Endothelial cell of umbilical vein (primary cell): ENCODE results near the gene ALKBH7. TPM values are rescaled to one million over a fixed set of nuclear protein-coding genes. Genes with fewer than 3 reads are reported as not detected.
A peak's percentile ranks its signal among the peaks of the same experiment; 100 is the strongest.

Experiments used
- BruUV-seq: library from RNA; stranded (reverse); fragments of 400-500 nt; replicated peaks from 2 replicates; lab custom pipeline; 2021; lab: Mats Ljungman, UMichigan
- CTCF ChIA-PET: fragments of 300-600, 350-600 bp; sonication (Branson Sonifier 250); formaldehyde crosslinking; loops from one replicate; lab custom pipeline; 2021; ENCODE audit warnings: antibody characterized with exemption, inconsistent platforms; lab: Charles Lee
- POLR2A ChIA-PET: fragments of 300-600, 350-600 bp; sonication (Branson Sonifier 250); formaldehyde crosslinking; loops from one replicate; lab custom pipeline; 2021; ENCODE audit warnings: antibody characterized with exemption, inconsistent platforms; lab: Charles Lee
- DNase-seq: peaks from one replicate; pipeline ENCODE4 v3.0.0-alpha.2; 2011; ENCODE audit warnings: low read depth, low spot score
- FAIRE-seq: peaks from 2 replicates; lab custom pipeline; 2011; peaks lifted over from hg19 to GRCh38; lab: Jason Lieb, UNC
- H2AFZ ChIP-seq: 2 replicates; pipeline ENCODE4 v1.6.0; 2012; ENCODE audit warnings: low read depth, low read length, control low read depth, inconsistent platforms
- H3K27ac ChIP-seq: 2 replicates; pipeline ENCODE4 v1.5.1; 2011; ENCODE audit warnings: low read depth, mild to moderate bottlenecking, control low read depth, low read length, moderate library complexity; ENCODE audit not compliant: insufficient read depth
- H3K27me3 ChIP-seq, 2 experiments: 2 replicates each; pipeline versions ENCODE4 v1.6.0 to v1.6.1; 2011; ENCODE audit warnings: low read length in 2 of 2, mixed read lengths in 1 of 2; ENCODE audit not compliant: control insufficient read depth in 2 of 2, insufficient read depth in 2 of 2
- H3K36me3 ChIP-seq, 2 experiments: 2 replicates in 1 of 2; 3 replicates in 1 of 2; pipeline ENCODE4 v1.5.1; 2011; ENCODE audit warnings: low read length in 2 of 2, mild to moderate bottlenecking in 1 of 2, moderate library complexity in 1 of 2; ENCODE audit not compliant: control insufficient read depth in 2 of 2, insufficient read depth in 2 of 2; ENCODE audit errors: extremely low read depth in 1 of 2
- H3K4me1 ChIP-seq: 3 replicates; pipeline ENCODE4 v1.5.1; 2011; ENCODE audit warnings: mild to moderate bottlenecking, low read length; ENCODE audit not compliant: control insufficient read depth, insufficient read depth; ENCODE audit errors: extremely low read depth
- H3K4me2 ChIP-seq: 2 replicates; pipeline ENCODE4 v1.6.1; 2011; ENCODE audit warnings: low read length, control low read depth, mixed read lengths; ENCODE audit not compliant: insufficient read depth
- H3K4me3 ChIP-seq, 3 experiments: fragments of 200-600 bp in 1 of 3; sonication (generic), shearing (Covaris generic) in 1 of 3; replicated peaks in 1 of 3; 2 replicates each; pipeline ENCODE4 v1.5.1; 2011 to 2016; ENCODE audit warnings: control low read depth in 3 of 3, low read length in 3 of 3, mild to moderate bottlenecking in 2 of 3, inconsistent platforms in 1 of 3, low read depth in 1 of 3, moderate library complexity in 1 of 3; ENCODE audit not compliant: insufficient read depth in 1 of 3
- H3K79me2 ChIP-seq: 2 replicates; pipeline ENCODE4 v1.6.0; 2012; ENCODE audit warnings: low read length, inconsistent platforms; ENCODE audit not compliant: control insufficient read depth, insufficient read depth
- H3K9ac ChIP-seq: replicated peaks from 2 replicates; pipeline ENCODE3; 2011; ENCODE audit warnings: low read length, control low read depth; ENCODE audit not compliant: insufficient read depth; ENCODE audit errors: extremely low read depth
- H3K9me1 ChIP-seq: replicated peaks from 3 replicates; pipeline ENCODE4 v1.6.0; 2011; ENCODE audit warnings: mild to moderate bottlenecking, low read length; ENCODE audit not compliant: control insufficient read depth, insufficient read depth; ENCODE audit errors: extremely low read depth
- H3K9me3 ChIP-seq: replicated peaks from 2 replicates; pipeline ENCODE4 v1.5.1; 2012; ENCODE audit warnings: low read length, inconsistent platforms; ENCODE audit not compliant: control insufficient read depth, insufficient read depth
- H4K20me1 ChIP-seq: replicated peaks from 2 replicates; pipeline ENCODE3; 2011; ENCODE audit warnings: mild to moderate bottlenecking, low read length; ENCODE audit not compliant: control insufficient read depth, insufficient read depth; ENCODE audit errors: extremely low read depth
- EZH2 ChIP-seq: IDR thresholded peaks from 2 replicates; pipeline ENCODE4 v1.6.1; 2012; ENCODE audit warnings: borderline replicate concordance, low read depth, mild to moderate bottlenecking, moderate library complexity, low read length, inconsistent platforms; ENCODE audit not compliant: severe bottlenecking
- FOS ChIP-seq: IDR thresholded peaks from 2 replicates; pipeline ENCODE4 v1.6.1; 2011; ENCODE audit warnings: mild to moderate bottlenecking, low read length, moderate library complexity, borderline replicate concordance; ENCODE audit not compliant: insufficient read depth
- GATA2 ChIP-seq: IDR thresholded peaks from 2 replicates; pipeline ENCODE4 v1.7.0; 2011; ENCODE audit warnings: low read depth, mild to moderate bottlenecking, moderate library complexity, mixed read lengths, low read length; ENCODE audit not compliant: insufficient read length, insufficient read depth
- JUN ChIP-seq: IDR thresholded peaks from 2 replicates; pipeline ENCODE4 v1.6.1; 2011; ENCODE audit warnings: borderline replicate concordance, low read depth; ENCODE audit not compliant: insufficient read length, insufficient read depth
- MYC ChIP-seq: IDR thresholded peaks from one replicate; pipeline ENCODE4 v1.6.1; 2011; ENCODE audit warnings: mild to moderate bottlenecking, low read depth, low read length
- POLR2A ChIP-seq: IDR thresholded peaks from 2 replicates; pipeline ENCODE4 v1.6.1; 2012; ENCODE audit warnings: low read depth, mild to moderate bottlenecking, control low read depth, low read length
- POLR2AphosphoS5 ChIP-seq: IDR thresholded peaks from 2 replicates; pipeline ENCODE4 v1.6.1; 2012; ENCODE audit warnings: low read depth, mild to moderate bottlenecking, control low read depth, low read length, moderate library complexity; ENCODE audit not compliant: insufficient read depth
- dilution Hi-C: fragments of 300-500 bp; cut with MboI; formaldehyde crosslinking; loops from one replicate; pipeline ENCODE4 v1.15.0; 2019; ENCODE audit warnings: low sequenced_read_pairs; ENCODE audit not compliant: extremely low pct_ligation_motif_present
- intact Hi-C: fragments of 100-400 bp; cut with micrococcal nuclease; formaldehyde crosslinking; loops from one replicate; pipeline ENCODE4 v1.10.0; 2022
- polyA plus RNA-seq, 4 experiments: library from polyadenylated mRNA; depleted of rRNA in 3 of 4; stranded (reverse) in 3 of 4; unstranded in 1 of 4; fragments of >200 nt; gene quantifications; 2 replicates each; pipeline versions ENCODE4 v1.2.1 to v1.2.3, GENCODE V29; 2011 to 2012; ENCODE audit warnings: missing spikeins in 1 of 4
- total RNA-seq: library from RNA; stranded (reverse); gene quantifications from 2 replicates; pipeline ENCODE4 v1.2.3, GENCODE V29; 2021
- TF ChIP-seq, protein P1 (sequence below): IDR thresholded peaks from 2 replicates; pipeline ENCODE4 v1.6.1; 2011; ENCODE audit not compliant: insufficient read depth, insufficient read length
- TF ChIP-seq, protein P2 (sequence below), 2 donors: IDR thresholded peaks; 1 replicate in 1 of 2; 2 replicates in 1 of 2; pipeline ENCODE4 v1.5.1; 2011; ENCODE audit warnings: low read length in 2 of 2, mild to moderate bottlenecking in 2 of 2, moderate library complexity in 2 of 2, control low read depth in 1 of 2, inconsistent platforms in 1 of 2, low read depth in 1 of 2; ENCODE audit not compliant: insufficient read depth in 1 of 2; ENCODE audit errors: extremely low read depth in 1 of 2

Gene ALKBH7
- total and polyA plus RNA-seq, 2 donors (not counting 3 experiments of a cell fraction or from before 2014, with no cell fraction given) = 48.8 to 59.4 TPM

DNA sequence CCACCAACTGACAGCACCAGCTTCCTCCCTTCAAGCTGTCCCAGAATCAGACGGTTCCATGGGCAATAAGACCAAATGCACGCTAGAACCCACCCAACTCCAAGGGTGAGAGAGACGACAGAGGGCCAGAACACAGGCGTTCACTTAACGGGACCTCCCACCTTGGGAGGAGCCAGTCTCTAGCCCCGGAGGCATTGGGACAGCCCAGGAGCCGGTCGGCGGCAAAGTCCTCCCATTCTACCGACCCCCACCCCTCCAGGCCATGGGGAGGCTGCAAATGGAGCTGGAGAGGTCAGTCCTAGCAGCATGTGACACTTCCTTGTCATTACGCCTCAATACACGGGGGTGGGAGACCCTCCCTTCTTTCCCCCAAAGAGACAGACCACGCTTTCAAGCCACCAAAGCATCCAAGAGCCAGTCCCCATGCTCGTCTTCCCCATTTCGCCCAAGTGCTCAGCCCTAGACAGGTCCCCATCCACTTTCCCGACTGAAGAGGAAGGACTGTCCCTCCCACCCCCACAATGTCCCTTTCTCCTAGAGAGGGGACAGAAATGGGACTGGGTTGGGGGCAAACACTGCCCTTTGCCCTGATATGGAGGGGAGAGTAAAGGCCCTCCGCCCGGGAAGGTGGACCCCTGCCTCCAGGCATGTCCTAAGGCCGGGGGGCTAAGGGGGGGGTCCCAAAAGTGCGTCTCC, 51.1 kb downstream of the ALKBH7 start:
- no peaks in the 10 kb centered on the region for H3K9me1 ChIP-seq
- no peaks in the 10 kb centered on the region for H3K27me3 ChIP-seq
- H3K36me3 ChIP-seq = peaks cover 14 to 32% of the 10 kb centered on the region in 2 experiments
- ChIA-PET POLR2A (no interaction called here), CTCF (no interaction called here)
- peak overlapping the region; percentile 87 for H3K4me2 ChIP-seq
- dilution Hi-C loops = no loop called here
- DNase-seq = peak; percentile 57
- BruUV-seq = no TSS peak
- peak overlapping the region; percentile 84 for H3K9ac ChIP-seq
- FAIRE-seq = peak; percentile 72
- intact Hi-C loops = loop anchor here (5.0 to 10.0 kb wide), 3 partner anchors 259 to 376 kb away; partner anchors contain the start of genes GPR108 and TRIP10
- TF ChIP-seq POLR2A (no peak), JUN (no peak), POLR2AphosphoS5 (no peak), GATA2 (no peak), MYC (no peak), FOS (no peak), EZH2 (no peak)
- TF ChIP-seq, protein P1, sequence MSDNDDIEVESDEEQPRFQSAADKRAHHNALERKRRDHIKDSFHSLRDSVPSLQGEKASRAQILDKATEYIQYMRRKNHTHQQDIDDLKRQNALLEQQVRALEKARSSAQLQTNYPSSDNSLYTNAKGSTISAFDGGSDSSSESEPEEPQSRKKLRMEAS = no peak
- TF ChIP-seq, protein P2, sequence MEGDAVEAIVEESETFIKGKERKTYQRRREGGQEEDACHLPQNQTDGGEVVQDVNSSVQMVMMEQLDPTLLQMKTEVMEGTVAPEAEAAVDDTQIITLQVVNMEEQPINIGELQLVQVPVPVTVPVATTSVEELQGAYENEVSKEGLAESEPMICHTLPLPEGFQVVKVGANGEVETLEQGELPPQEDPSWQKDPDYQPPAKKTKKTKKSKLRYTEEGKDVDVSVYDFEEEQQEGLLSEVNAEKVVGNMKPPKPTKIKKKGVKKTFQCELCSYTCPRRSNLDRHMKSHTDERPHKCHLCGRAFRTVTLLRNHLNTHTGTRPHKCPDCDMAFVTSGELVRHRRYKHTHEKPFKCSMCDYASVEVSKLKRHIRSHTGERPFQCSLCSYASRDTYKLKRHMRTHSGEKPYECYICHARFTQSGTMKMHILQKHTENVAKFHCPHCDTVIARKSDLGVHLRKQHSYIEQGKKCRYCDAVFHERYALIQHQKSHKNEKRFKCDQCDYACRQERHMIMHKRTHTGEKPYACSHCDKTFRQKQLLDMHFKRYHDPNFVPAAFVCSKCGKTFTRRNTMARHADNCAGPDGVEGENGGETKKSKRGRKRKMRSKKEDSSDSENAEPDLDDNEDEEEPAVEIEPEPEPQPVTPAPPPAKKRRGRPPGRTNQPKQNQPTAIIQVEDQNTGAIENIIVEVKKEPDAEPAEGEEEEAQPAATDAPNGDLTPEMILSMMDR (IDR thresholded peaks at IDR 0.05; ENCODE audit: extremely low read depth in 1 of 2, insufficient read depth in 1 of 2, low read depth in 1 of 2, low read length in 2 of 2) = no peak
- H3K4me1 ChIP-seq = peaks cover 8% of the 10 kb centered on the region
- H2AFZ ChIP-seq = no peak overlapping the region
- H3K9me3 ChIP-seq = no peaks in the 10 kb centered on the region
- H3K4me3 ChIP-seq = peak overlapping the region; percentile 79 to 94 (median 80)
- peaks cover 3% of the 10 kb centered on the region for H4K20me1 ChIP-seq
- peaks cover 56% of the 10 kb centered on the region for H3K79me2 ChIP-seq
- peak overlapping the region; percentile 6 for H3K27ac ChIP-seq
